ENCODE data around the gene PILRA. TPM values are rescaled to one million over a fixed set of nuclear protein-coding genes. Genes with fewer than 3 reads are reported as not detected.
A peak's percentile ranks its signal among the peaks of the same experiment; 100 is the strongest.
"Not testable (repeated sequence)": the region's sequence is repeated elsewhere in the genome, so short reads cannot be mapped to it uniquely, and the experiment has no call there.

The PILRA gene
- total and polyA plus RNA-seq, 2 experiments from 2014 or later, result 2.2 to 3.0 TPM

GRCh38 chr7:100342765-100343164 lies 30.5 kb upstream of the PILRA start:
- H3K9me3 ChIP-seq (ENCODE audit: low read depth), result no peaks in the 10 kb centered on the region
- H3K27ac ChIP-seq, result no peak overlapping the region
- H3K36me3 ChIP-seq (replicated peaks; ENCODE audit: insufficient read depth, low read depth), result no peaks in the 10 kb centered on the region
- DNase-seq (ENCODE audit: low spot score), result no peak
- no peak overlapping the region for H3K4me3 ChIP-seq
- 97% methylated on average over 6 of the region's 6 CpGs for WGBS (ENCODE audit: low lambda C conversion rate, missing lambda C conversion rate)
- H3K4me1 ChIP-seq (ENCODE audit: insufficient read depth), result peaks cover 3% of the 10 kb centered on the region
- H3K9me2 ChIP-seq (replicated peaks; ENCODE audit: insufficient read depth), result no peaks in the 10 kb centered on the region
- H2AFZ ChIP-seq, result no peak overlapping the region
- TF ChIP-seq EZH2phosphoT487 (IDR thresholded peaks at IDR 0.05; ENCODE audit: low read depth, severe bottlenecking, unreplicated experiment) (no peak), CTCF (IDR thresholded peaks at IDR 0.05; ENCODE audit: poor library complexity) (no peak), EZH2 (IDR thresholded peaks at IDR 0.05; ENCODE audit: borderline replicate concordance) (no peak)
- no peaks in the 10 kb centered on the region for H3K27me3 ChIP-seq
- peaks cover 16% of the 10 kb centered on the region for H3K79me2 ChIP-seq
- H4K20me1 ChIP-seq (ENCODE audit: insufficient read depth, poor library complexity, severe bottlenecking), result peaks cover 9% of the 10 kb centered on the region
- H3K4me2 ChIP-seq, result no peak overlapping the region

GRCh38 chr7:100344124-100344559 lies 29.1 kb upstream of the PILRA start:
- H4K20me1 ChIP-seq (ENCODE audit: insufficient read depth, poor library complexity, severe bottlenecking); H3K27me3 ChIP-seq; H3K36me3 ChIP-seq (replicated peaks; ENCODE audit: insufficient read depth, low read depth); DNase-seq (ENCODE audit: low spot score); H3K79me2 ChIP-seq; H3K9me3 ChIP-seq (ENCODE audit: low read depth); H2AFZ ChIP-seq; H3K4me2 ChIP-seq; H3K27ac ChIP-seq; H3K9me2 ChIP-seq (replicated peaks; ENCODE audit: insufficient read depth); H3K4me1 ChIP-seq (ENCODE audit: insufficient read depth); H3K4me3 ChIP-seq: not testable (repeated sequence)
- 92% methylated on average over 3 of the region's 4 CpGs for WGBS (ENCODE audit: low lambda C conversion rate, missing lambda C conversion rate)

GRCh38 chr7:100344560-100345287 lies 28.6 kb upstream of the PILRA start:
- WGBS (ENCODE audit: low lambda C conversion rate, missing lambda C conversion rate), result 59% methylated on average over 9 of the region's 13 CpGs
- H3K9me3 ChIP-seq (ENCODE audit: low read depth); H4K20me1 ChIP-seq (ENCODE audit: insufficient read depth, poor library complexity, severe bottlenecking); H3K79me2 ChIP-seq; H3K36me3 ChIP-seq (replicated peaks; ENCODE audit: insufficient read depth, low read depth); H3K4me3 ChIP-seq; H3K9me2 ChIP-seq (replicated peaks; ENCODE audit: insufficient read depth); H2AFZ ChIP-seq; H3K4me1 ChIP-seq (ENCODE audit: insufficient read depth); H3K27me3 ChIP-seq: not testable (repeated sequence)
- DNase-seq (ENCODE audit: low spot score), result peak; percentile 80
- H3K27ac ChIP-seq, result peak overlapping the region; percentile 76
- TF ChIP-seq CTCF (IDR thresholded peaks at IDR 0.05; ENCODE audit: poor library complexity), result peak; percentile 45
- peak overlapping the region; percentile 15 for H3K4me2 ChIP-seq

- peak; percentile 55 for DNase-seq (ENCODE audit: low spot score)
- TF ChIP-seq CTCF (IDR thresholded peaks at IDR 0.05; ENCODE audit: poor library complexity), result peak; percentile 53
- H3K9me3 ChIP-seq (ENCODE audit: low read depth); H2AFZ ChIP-seq; H3K4me1 ChIP-seq (ENCODE audit: insufficient read depth); H3K27ac ChIP-seq; H3K36me3 ChIP-seq (replicated peaks; ENCODE audit: insufficient read depth, low read depth); H3K27me3 ChIP-seq; H3K4me2 ChIP-seq; H3K9me2 ChIP-seq (replicated peaks; ENCODE audit: insufficient read depth); H3K79me2 ChIP-seq; H4K20me1 ChIP-seq (ENCODE audit: insufficient read depth, poor library complexity, severe bottlenecking); H3K4me3 ChIP-seq: not testable (repeated sequence)
- 0% methylated on average over 2 of the region's 5 CpGs for WGBS (ENCODE audit: low lambda C conversion rate, missing lambda C conversion rate)
Measured at GRCh38 chr7:100345288-100345672, 28.0 kb upstream of the PILRA start.

Data from hepatocyte (in vitro differentiated cells).